HFFc6 (cell line): Measurements from ENCODE around the gene TMEM127. TPM values are rescaled to one million over a fixed set of nuclear protein-coding genes. Genes with fewer than 3 reads are reported as not detected.

Experiments used
- DNase-seq: peaks from one replicate; pipeline ENCODE4 v3.0.0-alpha.2; 2018
- H3K27ac Mint-ChIP-seq: 2 replicates; pipeline ENCODE4 v1.8.0; 2020; ENCODE audit warnings: mild to moderate bottlenecking, mixed read lengths
- H3K27me3 Mint-ChIP-seq: 2 replicates; pipeline ENCODE4 v1.8.0; 2021; ENCODE audit warnings: mild to moderate bottlenecking, moderate library complexity, mixed read lengths; ENCODE audit not compliant: insufficient read depth
- H3K36me3 Mint-ChIP-seq: 2 replicates; pipeline ENCODE4 v1.8.0; 2021; ENCODE audit warnings: low read depth, mixed read lengths
- H3K4me1 Mint-ChIP-seq: 2 replicates; pipeline ENCODE4 v1.8.0; 2020; ENCODE audit warnings: low read depth, mixed read lengths
- H3K4me3 Mint-ChIP-seq: 2 replicates; pipeline ENCODE4 v1.8.0; 2020; ENCODE audit warnings: mild to moderate bottlenecking, moderate library complexity, mixed read lengths
- H3K9me3 Mint-ChIP-seq: 2 replicates; pipeline ENCODE4 v1.8.0; 2020; ENCODE audit warnings: mild to moderate bottlenecking, mixed read lengths
- CTCF ChIP-seq: fragments of 200-600 bp; sonication (generic); IDR thresholded peaks from 2 replicates; pipeline ENCODE4 v1.5.0; 2021; ENCODE audit warnings: antibody characterized with exemption, mild to moderate bottlenecking
- total RNA-seq, 6 experiments: library from RNA; stranded (reverse); fragmentation: NEBNext Ultra II Directional; extraction: Animal tissue kit (Norgen Biotek cat#: 25700); gene quantifications; 2 replicates in 1 of 6; 3 replicates in 5 of 6; pipeline ENCODE4 v1.2.3, GENCODE V29; 2021

Gene TMEM127
- total RNA-seq, 6 experiments from 2014 or later, result 57.6 to 84.6 (median 71.1) TPM

GRCh38 chr2:96239745-96240264, 26.0 kb downstream of the TMEM127 start:
- Mint-ChIP-seq H3K36me3 (peaks cover 3% of the 10 kb centered on the region; the same call in 1 of the 2 replicates), H3K9me3 (no peaks in the 10 kb centered on the region)

GRCh38 chr2:96239091-96239490, 26.7 kb downstream of the TMEM127 start:
- peaks cover 1% of the 10 kb centered on the region; the same call in 1 of the 2 replicates for H3K27me3 Mint-ChIP-seq
- no peak for DNase-seq
- H3K9me3 Mint-ChIP-seq, result no peaks in the 10 kb centered on the region
- no peak overlapping the region for H3K4me3 Mint-ChIP-seq
- TF ChIP-seq CTCF, result no peak
- H3K4me1 Mint-ChIP-seq, result peaks cover 30% of the 10 kb centered on the region
- no peaks in the 10 kb centered on the region for H3K36me3 Mint-ChIP-seq
- H3K27ac Mint-ChIP-seq, result no peak overlapping the region

More at GRCh38 chr2:96239745-96240264, 26.0 kb downstream of the TMEM127 start:
- Mint-ChIP-seq H3K4me1 (peaks cover 30% of the 10 kb centered on the region), H3K27me3 (peaks cover 1% of the 10 kb centered on the region; the same call in 1 of the 2 replicates), H3K27ac (no peak overlapping the region), H3K4me3 (no peak overlapping the region)
- no peak for DNase-seq
- TF ChIP-seq CTCF, result no peak

GRCh38 chr2:96238266-96238665, 27.5 kb downstream of the TMEM127 start:
- Mint-ChIP-seq H3K4me3 (no peak overlapping the region), H3K27ac (no peak overlapping the region), H3K9me3 (no peaks in the 10 kb centered on the region), H3K36me3 (no peaks in the 10 kb centered on the region), H3K4me1 (peaks cover 29% of the 10 kb centered on the region), H3K27me3 (peaks cover 1% of the 10 kb centered on the region; the same call in 1 of the 2 replicates)
- TF ChIP-seq CTCF, result no peak
- DNase-seq, result no peak

- Mint-ChIP-seq H3K4me1 (peaks cover 15% of the 10 kb centered on the region), H3K4me3 (no peak overlapping the region), H3K27ac (no peak overlapping the region), H3K36me3 (no peaks in the 10 kb centered on the region), H3K9me3 (no peaks in the 10 kb centered on the region), H3K27me3 (no peaks in the 10 kb centered on the region)
- no peak for TF ChIP-seq CTCF
- DNase-seq, result no peak
These were observed 28.9 kb downstream of the TMEM127 start for GRCh38 chr2:96236882-96237281.

GRCh38 chr2:96233880-96234316, 31.9 kb downstream of the TMEM127 start:
- no peak for DNase-seq
- Mint-ChIP-seq H3K4me1 (no peaks in the 10 kb centered on the region), H3K27me3 (no peaks in the 10 kb centered on the region), H3K4me3 (no peak overlapping the region), H3K36me3 (no peaks in the 10 kb centered on the region), H3K9me3 (no peaks in the 10 kb centered on the region), H3K27ac (no peak overlapping the region)
- no peak for TF ChIP-seq CTCF

GRCh38 chr2:96233436-96233835, 32.4 kb downstream of the TMEM127 start:
- no peaks in the 10 kb centered on the region for H3K36me3 Mint-ChIP-seq
- no peaks in the 10 kb centered on the region for H3K9me3 Mint-ChIP-seq
- peaks cover 1% of the 10 kb centered on the region; the same call in 1 of the 2 replicates for H3K27me3 Mint-ChIP-seq
- no peaks in the 10 kb centered on the region for H3K4me1 Mint-ChIP-seq
- TF ChIP-seq CTCF, result no peak
- H3K27ac Mint-ChIP-seq, result no peak overlapping the region
- DNase-seq, result no peak
- H3K4me3 Mint-ChIP-seq, result no peak overlapping the region
